Measurements from ENCODE around the gene CYB5R2.

GRCh38 chr11:7714786-7715185 lies 41.5 kb upstream of the CYB5R2 start:
- TF ChIP-seq CTCF (IDR thresholded peaks at IDR 0.05; ENCODE audit: low read depth, low read length) (no peak), POLR2A (IDR thresholded peaks at IDR 0.05; ENCODE audit: extremely low read depth, insufficient read length) (no peak)
